ENCODE data around the gene TBXAS1.
"Not testable (repeated sequence)": the region's sequence is repeated elsewhere in the genome, so short reads cannot be mapped to it uniquely, and the experiment has no call there.

TBXAS1 gene

GRCh38 chr7:139915864-139916716 is 87.0 kb downstream of the TBXAS1 start:
- no peak for DNase-seq

DNA sequence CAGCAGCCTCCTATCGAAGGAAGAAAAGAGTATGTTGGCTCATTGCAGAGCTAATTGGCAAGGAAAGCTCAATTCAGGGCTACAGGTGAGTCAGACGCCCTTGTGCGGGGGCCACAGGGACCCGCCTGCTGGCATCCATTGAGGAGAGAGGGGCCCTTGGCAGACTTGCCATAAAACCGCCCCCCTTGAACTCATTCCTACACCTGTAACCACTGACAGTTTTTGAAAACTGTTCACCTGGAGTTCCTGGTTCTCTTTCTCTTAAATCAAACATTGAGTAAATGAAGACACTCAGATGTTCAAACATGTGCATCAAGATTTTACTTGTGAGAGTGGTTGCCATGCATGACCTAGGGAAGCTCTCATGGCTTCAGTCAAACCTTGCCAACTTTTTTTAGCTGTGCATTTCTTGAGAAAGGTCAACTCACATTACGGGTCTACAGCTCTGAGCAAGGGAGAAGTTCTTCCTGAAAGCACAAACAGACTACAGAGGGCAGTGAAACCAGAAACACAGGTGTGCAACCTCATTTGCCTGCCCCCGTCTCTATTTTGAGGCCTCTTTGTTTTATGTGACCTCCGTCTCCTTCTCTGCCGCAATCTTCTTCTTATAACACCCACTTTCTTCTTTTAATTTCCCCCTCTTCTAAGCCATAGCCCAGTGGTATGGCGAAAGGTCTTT is 87.8 kb downstream of the TBXAS1 start:
- no peak for DNase-seq

- DNase-seq, result no peak
Measured at GRCh38 chr7:139917851-139918250, 88.8 kb downstream of the TBXAS1 start.

GRCh38 chr7:139918480-139918879 is 89.4 kb downstream of the TBXAS1 start:
- DNase-seq, result no peak

- no peak for DNase-seq
Measured at GRCh38 chr7:139923090-139923489, 94.0 kb downstream of the TBXAS1 start.

- no peak for DNase-seq
Measured at GRCh38 chr7:139924461-139924860, 95.4 kb downstream of the TBXAS1 start.

DNA sequence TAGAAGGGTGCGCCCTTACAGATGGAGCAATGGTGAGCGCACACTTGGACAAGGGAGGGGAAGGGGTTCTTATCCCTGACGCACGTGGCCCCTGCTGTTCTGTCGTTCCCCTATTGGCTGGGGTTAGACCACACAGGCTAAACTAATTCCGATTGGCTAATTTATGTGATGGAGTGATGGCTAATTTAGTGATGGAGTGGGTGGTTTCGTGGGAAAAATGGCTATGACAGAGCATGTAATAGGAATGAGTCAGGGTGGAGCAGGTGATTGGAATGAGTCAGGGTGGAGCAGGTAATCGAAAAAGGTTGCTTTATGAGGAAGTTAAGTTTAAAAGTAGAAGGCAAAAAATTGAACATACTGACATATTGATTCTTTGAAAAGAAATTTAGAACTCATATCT is 100.2 kb downstream of the TBXAS1 start:
- DNase-seq, result not testable (repeated sequence)

- DNase-seq, result no peak
Measured at GRCh38 chr7:139930286-139930965, 101.4 kb downstream of the TBXAS1 start.

DNA sequence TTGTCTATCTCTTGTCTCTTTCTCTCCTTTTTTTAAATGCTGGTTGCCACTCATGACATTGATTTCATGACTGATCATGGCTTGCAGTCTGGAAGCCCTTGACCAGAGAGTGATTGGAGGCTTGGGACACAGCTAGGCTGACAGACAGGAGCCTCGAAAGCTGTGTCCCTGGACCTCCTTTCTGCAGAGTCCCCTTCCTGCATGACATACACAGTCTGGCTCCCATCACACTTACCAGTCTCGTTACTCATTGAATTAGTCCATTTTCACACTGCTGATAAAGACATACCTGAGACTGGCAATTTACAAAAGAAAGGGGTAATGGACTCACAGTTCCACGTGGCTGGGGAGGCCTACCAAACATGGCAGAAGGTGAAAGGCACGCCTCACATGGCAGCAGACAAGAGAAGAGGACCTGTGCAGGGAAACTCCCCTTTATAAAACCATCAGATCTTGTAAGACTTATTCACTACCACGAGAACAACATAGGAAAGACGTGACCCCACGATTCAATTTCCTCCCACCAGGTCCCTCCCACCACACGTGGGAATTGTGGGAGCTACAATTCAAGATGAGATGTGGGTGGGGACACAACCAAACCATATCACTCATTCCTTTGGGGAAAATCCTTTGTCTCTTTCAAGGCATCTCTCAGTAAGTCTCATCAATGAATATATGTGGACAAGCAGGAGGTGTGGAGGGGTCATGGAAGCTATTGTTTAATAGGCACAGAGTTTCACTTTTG is 102.3 kb downstream of the TBXAS1 start:
- no peak for DNase-seq

- no peak for DNase-seq
Measured at GRCh38 chr7:139932531-139932930, 103.5 kb downstream of the TBXAS1 start.

DNA sequence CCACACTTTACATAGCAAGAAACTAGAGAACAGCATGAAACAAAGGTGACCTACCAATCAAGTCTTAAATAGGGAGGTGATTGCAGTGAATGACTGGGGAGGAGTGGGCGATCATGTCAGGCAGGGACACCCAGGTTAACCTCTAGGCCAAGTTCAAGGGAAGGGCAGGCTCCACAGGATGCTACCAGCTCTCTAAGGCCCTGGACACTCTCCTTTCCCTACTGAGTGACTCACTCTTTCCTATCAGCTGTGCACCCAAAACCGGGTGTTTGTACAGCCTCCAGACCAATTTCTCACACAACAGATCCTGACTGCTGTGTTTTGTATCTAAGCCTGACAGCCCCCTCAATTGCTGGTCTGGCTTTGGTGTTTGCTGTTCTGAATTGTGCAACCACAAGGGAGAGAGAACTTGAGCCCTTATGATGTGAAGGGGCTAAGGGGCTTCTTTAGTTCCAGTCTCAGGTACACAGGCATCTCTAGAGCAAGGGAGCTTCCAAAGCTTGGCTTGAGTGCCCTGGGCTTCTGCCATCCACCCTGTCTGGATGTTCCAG is 107.8 kb downstream of the TBXAS1 start:
- no peak for DNase-seq

- no peak for DNase-seq
Measured at GRCh38 chr7:139937715-139938114, 108.7 kb downstream of the TBXAS1 start.

DNA sequence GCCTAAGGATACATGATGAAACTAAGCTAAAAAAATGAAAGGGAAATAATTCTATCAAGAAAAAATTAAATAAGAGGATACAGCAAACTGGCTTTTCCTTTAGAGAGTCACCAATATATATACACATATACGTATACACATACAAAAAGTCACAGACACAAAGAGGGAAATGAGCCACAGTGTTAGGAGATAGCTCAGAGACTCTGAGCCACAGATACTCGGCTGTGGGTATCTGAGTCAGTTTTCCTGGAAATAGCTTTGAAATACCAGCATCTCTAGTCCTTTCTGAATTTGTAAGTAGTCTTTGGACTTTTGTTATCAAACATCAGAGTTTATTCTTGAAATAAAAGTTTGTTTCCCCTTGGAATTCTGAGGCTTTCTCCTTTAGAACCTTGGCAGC is 111.8 kb downstream of the TBXAS1 start:
- DNase-seq, result no peak

- DNase-seq, result no peak
Measured at GRCh38 chr7:139941421-139941820, 112.4 kb downstream of the TBXAS1 start.

GRCh38 chr7:139941866-139942265 is 112.8 kb downstream of the TBXAS1 start:
- DNase-seq, result no peak

- DNase-seq, result no peak
Measured at GRCh38 chr7:139942636-139943035, 113.6 kb downstream of the TBXAS1 start.

GRCh38 chr7:139943401-139943800 is 114.3 kb downstream of the TBXAS1 start:
- DNase-seq, result peak; percentile 85

GRCh38 chr7:139944248-139944647 is 115.2 kb downstream of the TBXAS1 start:
- DNase-seq, result no peak

- DNase-seq, result no peak
Measured at GRCh38 chr7:139946533-139946932, 117.5 kb downstream of the TBXAS1 start.

GRCh38 chr7:139947021-139947420 is 118.0 kb downstream of the TBXAS1 start:
- no peak for DNase-seq

GRCh38 chr7:139948167-139948566 is 119.1 kb downstream of the TBXAS1 start:
- DNase-seq, result no peak

DNA sequence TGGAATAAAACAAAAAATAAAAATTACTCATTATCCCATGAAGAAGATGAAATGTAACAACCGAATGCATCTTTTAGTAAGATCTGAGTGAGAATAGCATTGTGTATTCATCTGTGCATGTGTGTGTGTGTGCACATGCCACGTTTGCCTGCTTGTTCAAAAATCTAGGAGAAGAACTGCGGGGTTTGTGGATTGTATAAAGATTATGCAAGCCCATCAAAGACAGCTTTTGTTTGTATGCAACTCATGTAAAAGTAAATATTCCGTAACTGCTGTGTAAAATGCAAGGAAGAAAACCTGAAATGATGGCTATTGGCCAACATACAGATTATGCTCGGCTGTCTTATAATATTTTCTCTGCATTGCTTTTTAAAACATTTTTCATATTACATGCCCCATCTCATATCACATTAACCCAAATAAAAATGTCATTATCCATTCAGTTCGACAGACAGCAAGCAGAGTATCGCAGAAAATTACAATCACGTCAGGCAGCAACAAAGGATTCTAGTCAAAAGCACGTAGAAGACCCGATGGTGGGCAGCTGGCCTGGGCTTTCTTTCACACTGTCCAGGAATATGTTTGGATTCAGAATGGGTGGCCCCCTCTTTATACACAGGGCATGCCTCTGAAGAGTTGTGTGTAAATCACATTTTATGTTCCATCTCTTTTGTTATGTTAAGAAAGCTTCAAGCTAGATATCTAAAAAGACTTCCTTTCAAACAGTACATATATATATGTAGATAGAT is 119.7 kb downstream of the TBXAS1 start:
- DNase-seq, result no peak

Data from NCI-H2081 treated with DMSO at 0.1 percent for 48 hours (cell line).